K562 (cell line): Measurements from ENCODE around the gene ME3.

Experiments used
- ARHGAP35 ChIP-seq: fragments of 450-650 bp; IDR thresholded peaks from 2 replicates; pipeline ENCODE4 v1.6.1; 2018; ENCODE audit not compliant: partially characterized antibody
- CHD4 ChIP-seq: fragments of 200-600 bp; sonication (generic); IDR thresholded peaks from 3 replicates; pipeline ENCODE4 v1.6.1; 2012; ENCODE audit warnings: low read depth, mild to moderate bottlenecking, mixed read lengths, low read length, inconsistent platforms; ENCODE audit not compliant: insufficient read depth, insufficient replicate concordance, poor library complexity, severe bottlenecking
- ETV5 ChIP-seq: sonication (generic); formaldehyde crosslinking; IDR thresholded peaks from 2 replicates; pipeline ENCODE4 v1.4.0; 2020; ENCODE audit warnings: low read depth, mild to moderate bottlenecking, missing genetic modification reagents
- HDAC1 ChIP-seq, 2 experiments: fragments of 450-650 bp; IDR thresholded peaks; 2 replicates each; pipeline ENCODE4 v1.6.1; 2016 to 2017; ENCODE audit warnings: inconsistent platforms in 1 of 2, mild to moderate bottlenecking in 1 of 2, moderate library complexity in 1 of 2
- PCBP2 ChIP-seq: fragments of 200-400 bp; formaldehyde crosslinking; IDR thresholded peaks from 2 replicates; pipeline ENCODE4 v1.6.1; 2018; ENCODE audit warnings: low read length, low read depth, mild to moderate bottlenecking, moderate library complexity; ENCODE audit not compliant: poor library complexity, severe bottlenecking
- RAD21 ChIP-seq, 2 experiments: fragments of 250-450 bp in 1 of 2; fragments of 450-650 bp in 1 of 2; sonication (Bioruptor Pico) in 1 of 2; formaldehyde crosslinking in 1 of 2; IDR thresholded peaks in 1 of 2; conservative IDR thresholded peaks in 1 of 2; 2 replicates each; pipeline versions ENCODE4 v1.4.0 to v1.8.0; 2020 to 2022; ENCODE audit warnings: mild to moderate bottlenecking in 2 of 2, moderate library complexity in 1 of 2
- TAL1 ChIP-seq: fragments of 450-650 bp; IDR thresholded peaks from 2 replicates; pipeline ENCODE4 v1.6.1; 2016; ENCODE audit warnings: mild to moderate bottlenecking
- TF ChIP-seq, protein P1 (sequence below), 3 experiments: IDR thresholded peaks in 2 of 3; conservative IDR thresholded peaks in 1 of 3; 2 replicates each; pipeline ENCODE4 v1.5.1; 2011 to 2012; ENCODE audit warnings: low read length in 3 of 3, mild to moderate bottlenecking in 3 of 3, control low read depth in 2 of 3, improper control_type of control experiment in 1 of 3, inconsistent platforms in 1 of 3, low read depth in 1 of 3, mixed read lengths in 1 of 3, moderate library complexity in 1 of 3; ENCODE audit not compliant: insufficient read depth in 2 of 3
- TF ChIP-seq, protein P2 (sequence below): IDR thresholded peaks from 2 replicates; pipeline ENCODE4 v1.6.1; 2016; ENCODE audit warnings: missing genetic modification characterization, missing compliant biosample characterization

DNA sequence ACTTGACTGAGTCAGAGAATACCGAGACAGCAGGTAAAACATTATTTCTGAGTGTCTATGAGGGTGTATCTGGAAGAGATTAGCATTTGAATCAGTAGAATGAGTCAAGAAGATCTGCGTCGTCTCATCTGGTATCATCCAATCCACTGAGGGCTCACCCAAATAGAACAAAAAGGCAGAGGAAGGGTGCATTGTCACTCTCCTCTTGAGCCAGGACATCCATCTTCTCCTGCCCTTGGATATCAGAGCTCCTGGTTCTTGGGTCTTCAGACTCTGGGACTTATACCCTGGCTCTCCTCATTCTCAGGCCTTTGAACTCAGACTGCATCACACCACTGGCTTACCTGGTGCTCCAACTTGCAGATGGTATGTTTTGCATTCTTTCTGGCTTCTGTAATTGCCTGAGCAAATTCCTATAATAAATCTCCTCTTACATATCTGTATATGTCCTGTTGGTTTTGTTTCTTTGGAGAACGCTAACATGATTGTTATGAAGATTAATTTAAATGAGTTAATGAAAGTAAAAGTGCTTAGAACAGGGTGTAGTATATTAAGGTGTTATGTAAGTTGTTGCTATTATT is 49.3 kb downstream of the ME3 start:
- no peak for TF ChIP-seq ARHGAP35
- TF ChIP-seq, protein P1, sequence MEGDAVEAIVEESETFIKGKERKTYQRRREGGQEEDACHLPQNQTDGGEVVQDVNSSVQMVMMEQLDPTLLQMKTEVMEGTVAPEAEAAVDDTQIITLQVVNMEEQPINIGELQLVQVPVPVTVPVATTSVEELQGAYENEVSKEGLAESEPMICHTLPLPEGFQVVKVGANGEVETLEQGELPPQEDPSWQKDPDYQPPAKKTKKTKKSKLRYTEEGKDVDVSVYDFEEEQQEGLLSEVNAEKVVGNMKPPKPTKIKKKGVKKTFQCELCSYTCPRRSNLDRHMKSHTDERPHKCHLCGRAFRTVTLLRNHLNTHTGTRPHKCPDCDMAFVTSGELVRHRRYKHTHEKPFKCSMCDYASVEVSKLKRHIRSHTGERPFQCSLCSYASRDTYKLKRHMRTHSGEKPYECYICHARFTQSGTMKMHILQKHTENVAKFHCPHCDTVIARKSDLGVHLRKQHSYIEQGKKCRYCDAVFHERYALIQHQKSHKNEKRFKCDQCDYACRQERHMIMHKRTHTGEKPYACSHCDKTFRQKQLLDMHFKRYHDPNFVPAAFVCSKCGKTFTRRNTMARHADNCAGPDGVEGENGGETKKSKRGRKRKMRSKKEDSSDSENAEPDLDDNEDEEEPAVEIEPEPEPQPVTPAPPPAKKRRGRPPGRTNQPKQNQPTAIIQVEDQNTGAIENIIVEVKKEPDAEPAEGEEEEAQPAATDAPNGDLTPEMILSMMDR (IDR thresholded peaks at IDR 0.05 in 2 of 3, conservative IDR thresholded peaks at IDR 0.05 in 1 of 3; ENCODE audit: insufficient read depth in 2 of 3, low read depth in 1 of 3, low read length in 3 of 3) = no peak
- TF ChIP-seq, protein P2, sequence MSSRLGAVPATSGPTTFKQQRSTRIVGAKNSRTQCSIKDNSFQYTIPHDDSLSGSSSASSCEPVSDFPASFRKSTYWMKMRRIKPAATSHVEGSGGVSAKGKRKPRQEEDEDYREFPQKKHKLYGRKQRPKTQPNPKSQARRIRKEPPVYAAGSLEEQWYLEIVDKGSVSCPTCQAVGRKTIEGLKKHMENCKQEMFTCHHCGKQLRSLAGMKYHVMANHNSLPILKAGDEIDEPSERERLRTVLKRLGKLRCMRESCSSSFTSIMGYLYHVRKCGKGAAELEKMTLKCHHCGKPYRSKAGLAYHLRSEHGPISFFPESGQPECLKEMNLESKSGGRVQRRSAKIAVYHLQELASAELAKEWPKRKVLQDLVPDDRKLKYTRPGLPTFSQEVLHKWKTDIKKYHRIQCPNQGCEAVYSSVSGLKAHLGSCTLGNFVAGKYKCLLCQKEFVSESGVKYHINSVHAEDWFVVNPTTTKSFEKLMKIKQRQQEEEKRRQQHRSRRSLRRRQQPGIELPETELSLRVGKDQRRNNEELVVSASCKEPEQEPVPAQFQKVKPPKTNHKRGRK (tag) = no peak
- TF ChIP-seq CHD4 = no peak
- no peak for TF ChIP-seq HDAC1 (IDR thresholded peaks at IDR 0.05)
- TF ChIP-seq ETV5 = no peak
- no peak for TF ChIP-seq RAD21 (CRISPR knock-in tag; conservative IDR thresholded peaks at IDR 0.05 in 1 of 2, IDR thresholded peaks at IDR 0.05 in 1 of 2)
- no peak for TF ChIP-seq PCBP2
- no peak for TF ChIP-seq TAL1
